Stimulated activated CD4-positive, alpha-beta T cell treated with anti-CD3 and anti-CD28 coated beads, TNF-alpha, amount 100 ng/mL, for 4 hours (primary cell): ENCODE results near the gene MRPS7.
"Not testable (repeated sequence)": the region's sequence is repeated elsewhere in the genome, so short reads cannot be mapped to it uniquely, and the experiment has no call there.

Experiments
- DNase-seq, 3 experiments: peaks; one replicate each; pipeline ENCODE4 v3.0.0-alpha.2; 2020; ENCODE audit warnings: low read depth in 3 of 3

MRPS7 gene

DNA sequence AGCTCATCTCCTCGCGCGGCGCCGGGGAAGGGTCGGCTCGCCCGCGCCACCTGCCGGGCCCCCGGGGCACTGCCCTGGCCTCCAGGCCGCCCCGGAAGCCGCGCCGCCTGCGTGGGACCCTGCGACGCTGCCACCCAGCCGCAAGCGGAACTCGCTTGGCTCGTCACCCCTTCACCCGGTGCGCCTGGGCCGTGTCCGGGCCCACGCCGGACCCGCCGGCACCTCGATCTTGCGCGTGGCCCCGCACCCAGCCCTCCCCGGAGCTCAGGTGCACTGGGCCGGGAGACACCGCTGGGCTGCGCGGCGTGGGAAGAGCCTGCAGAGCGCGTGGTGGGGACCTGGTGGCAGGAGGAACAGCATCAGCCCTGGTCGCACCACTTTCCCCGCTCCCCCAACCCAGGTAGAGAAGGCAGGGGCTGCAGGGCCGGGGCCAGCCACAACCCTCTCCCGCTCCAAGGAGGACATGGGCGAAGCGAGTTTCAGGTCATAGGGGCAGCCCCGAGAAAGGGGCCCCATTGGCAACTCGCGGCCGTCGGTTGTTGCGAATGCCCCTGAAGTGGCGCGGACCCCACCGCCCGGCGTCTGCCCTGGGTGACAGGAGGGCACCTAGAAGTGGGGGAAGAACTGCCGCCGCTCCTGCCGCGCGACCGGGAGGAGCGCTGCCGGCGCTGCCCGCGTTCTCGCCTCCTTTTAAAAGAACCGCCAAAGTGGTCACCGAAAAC is 9.7 kb downstream of the MRPS7 start:
- DNase-seq = peak; percentile 77 to 81 (median 79)

DNA sequence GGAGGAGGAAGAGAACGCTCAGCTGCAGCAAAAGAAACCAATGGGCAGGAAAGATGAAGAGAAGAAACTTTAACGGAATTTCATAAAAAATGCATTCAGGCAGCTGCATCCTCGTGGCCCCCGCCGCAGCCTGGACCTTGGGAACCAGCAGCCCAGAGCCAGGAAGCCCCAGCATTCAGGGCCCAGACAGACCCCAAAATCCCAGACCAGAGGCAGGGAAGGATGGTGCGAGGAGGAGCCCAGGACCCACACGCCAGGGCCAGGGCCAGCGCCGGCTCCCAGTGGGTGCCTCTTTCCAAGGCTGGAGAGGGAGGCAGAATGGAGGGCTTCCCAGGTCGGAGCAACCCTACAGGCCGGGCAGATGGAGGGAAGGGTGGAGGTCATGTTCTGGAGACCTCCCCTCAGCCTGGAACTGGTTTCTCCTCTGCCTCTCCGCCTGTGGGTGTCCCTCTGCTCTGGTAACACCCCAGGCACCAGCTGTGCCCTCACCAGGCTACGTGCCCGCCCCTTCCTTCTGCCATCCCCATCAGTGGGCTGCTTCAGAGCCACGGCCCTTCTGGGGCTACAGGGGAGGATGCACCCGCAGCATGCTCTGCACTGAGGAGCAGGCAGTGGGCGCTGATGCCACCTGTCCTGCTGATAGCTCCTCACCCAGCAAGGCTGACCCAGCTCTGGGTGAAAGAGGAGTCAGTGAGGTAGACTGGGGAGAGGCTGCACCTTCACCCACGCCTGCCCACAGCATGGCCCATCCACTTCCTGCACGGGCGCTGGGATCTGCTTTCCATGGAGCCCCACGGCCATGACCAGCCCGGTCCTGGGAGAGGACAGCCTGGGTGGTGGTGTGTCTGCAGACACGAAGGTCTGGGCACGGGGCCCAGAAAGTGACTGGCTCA is 10.5 kb downstream of the MRPS7 start:
- DNase-seq = no peak

DNA sequence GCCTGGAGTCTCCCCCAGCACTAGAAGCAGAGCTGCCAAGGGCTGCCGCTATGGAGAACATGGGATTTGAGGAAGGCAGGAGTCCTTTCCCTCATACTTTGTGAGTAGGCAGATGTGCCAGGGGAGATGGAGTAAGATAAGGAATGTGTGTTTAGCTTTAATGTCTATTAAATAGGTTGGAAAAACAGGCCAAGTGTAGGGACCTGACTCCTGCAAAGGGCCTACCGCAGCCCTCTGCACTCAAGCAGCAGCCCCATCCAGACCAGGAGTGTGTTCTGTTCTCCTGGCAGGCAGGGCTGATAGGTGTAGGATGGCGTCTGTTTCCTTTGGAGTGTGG is 11.1 kb downstream of the MRPS7 start:
- DNase-seq = no peak

DNA sequence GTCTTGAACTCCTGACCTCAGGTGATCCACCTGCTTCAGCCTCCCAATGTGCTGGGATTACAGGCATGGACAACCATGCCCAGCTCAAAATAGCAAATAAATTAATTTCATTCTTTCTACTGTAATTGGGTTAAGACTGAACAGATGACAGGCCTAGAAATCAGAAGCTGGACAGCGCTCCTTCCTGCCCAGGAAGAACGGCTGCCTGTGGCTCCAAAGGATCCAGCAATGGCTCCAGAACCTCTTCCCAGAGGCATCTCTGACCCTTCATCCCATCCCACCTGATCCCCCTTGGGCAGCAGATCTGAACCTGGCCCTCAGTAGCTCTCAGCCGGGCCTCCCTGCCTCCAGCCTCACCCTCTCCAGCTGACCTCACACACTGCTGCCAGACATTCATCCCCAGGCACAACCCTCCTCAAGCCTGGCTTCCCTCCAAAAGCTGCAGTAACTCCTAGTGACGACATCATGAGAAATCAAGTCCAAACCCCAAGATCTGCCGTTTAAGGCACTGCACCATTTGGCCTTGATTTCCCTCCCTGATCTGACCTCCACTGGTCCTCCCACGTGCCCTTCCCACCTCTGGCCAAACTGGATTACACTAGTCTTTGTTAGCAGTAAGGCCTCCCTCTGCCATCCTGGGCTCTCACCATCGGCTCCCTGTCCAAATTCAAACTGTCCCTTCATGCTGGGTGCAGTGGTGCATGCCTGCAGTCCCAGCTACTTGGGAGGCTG is 12.5 kb downstream of the MRPS7 start:
- DNase-seq = no peak

DNA sequence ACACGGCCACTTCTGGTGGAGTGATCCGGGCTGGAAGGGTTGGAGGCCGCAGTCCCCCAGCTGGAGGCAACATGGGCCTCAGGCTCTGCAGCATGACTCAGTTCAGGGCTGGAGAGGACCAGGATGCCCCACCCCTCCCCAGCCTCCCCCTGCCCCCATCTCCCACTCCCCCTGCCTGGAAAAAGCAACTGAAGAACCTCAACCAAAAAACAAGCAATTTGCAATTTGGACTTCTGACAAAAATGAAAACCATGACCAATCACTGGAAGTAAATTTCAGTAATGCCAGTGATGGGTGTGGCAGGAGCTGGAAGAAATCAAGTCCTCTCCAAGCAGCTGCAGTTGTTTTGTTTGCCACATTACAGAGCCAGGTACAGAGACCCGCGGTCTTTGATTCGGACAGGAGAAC is 16.0 kb downstream of the MRPS7 start:
- no peak for DNase-seq

DNA sequence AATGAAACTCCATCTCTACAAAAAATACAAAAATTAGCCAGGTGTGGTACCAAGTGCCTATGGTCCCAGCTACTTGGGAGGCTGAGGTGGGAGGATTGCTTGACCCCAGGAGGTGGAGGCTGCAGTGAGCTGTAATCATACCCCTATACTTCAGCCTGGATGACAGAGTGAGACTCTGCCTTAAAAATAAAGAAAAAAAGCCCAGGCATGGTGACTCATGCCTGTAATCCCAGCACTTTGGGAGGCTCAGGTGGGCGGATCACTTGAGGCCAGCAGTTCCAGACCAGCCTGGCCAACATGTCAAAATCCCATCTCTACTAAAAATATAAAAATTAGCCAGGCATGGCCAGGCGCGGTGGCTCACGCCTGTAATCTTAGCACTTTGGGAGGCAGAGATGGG is 18.5 kb downstream of the MRPS7 start:
- DNase-seq = not testable (repeated sequence)

DNA sequence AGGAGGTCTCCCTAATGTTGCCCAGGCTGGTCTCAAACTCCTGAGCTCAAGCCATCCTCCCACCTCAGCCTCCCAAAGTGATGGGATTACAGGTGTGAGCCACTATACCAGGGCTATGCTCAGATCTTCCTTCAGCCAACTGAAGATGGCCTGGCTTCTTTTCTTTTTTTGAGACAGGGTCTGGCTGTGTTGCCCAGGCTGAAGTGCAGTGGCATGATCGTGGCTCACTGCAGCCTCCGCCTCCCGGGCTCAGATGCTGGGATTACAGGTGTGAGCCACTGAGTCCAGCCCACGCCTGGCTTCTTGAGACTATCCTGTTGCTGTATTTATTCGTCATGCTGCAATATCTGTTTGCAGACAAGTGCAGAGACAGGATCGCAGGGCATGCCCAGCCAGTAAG is 23.4 kb downstream of the MRPS7 start:
- DNase-seq = no peak

DNA sequence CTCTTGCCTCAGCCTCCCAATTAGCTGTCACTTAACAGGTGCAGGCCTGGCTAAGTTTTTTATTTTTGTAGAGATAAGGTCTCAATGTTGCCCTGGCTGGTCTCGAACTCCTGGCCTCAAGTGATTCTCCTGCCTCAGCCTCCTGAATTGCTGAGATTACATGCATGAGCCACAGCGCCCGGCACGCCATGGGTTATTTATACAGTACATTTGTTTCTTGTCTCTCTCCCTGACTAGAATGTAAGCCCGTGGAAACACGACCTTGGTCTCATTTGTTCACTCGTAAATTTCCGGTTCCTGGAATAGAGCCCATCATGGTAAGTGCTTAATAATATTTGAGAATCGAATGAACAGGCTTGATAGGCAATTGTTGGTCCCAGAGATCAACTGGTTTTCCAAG is 25.5 kb downstream of the MRPS7 start:
- DNase-seq = no peak

DNA sequence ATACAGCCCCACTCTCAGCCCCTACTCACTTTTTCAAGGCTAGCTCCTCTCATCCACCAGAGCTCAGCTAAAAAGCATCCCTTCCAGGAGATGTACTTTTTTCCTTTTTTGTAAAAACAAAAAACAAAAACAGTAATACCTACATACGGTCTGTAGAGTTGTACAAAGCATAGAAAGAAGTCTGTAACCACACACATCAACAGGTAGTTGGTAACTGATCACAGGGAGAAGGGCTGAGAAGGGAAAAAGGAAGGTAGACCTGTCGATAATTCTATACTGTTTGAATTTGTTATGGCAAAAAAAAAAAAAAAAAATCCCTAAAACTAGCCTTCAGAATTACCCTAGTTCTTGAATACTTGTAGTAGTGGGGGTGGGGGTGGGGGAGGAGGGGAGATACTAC is 26.7 kb downstream of the MRPS7 start:
- no peak for DNase-seq

DNA sequence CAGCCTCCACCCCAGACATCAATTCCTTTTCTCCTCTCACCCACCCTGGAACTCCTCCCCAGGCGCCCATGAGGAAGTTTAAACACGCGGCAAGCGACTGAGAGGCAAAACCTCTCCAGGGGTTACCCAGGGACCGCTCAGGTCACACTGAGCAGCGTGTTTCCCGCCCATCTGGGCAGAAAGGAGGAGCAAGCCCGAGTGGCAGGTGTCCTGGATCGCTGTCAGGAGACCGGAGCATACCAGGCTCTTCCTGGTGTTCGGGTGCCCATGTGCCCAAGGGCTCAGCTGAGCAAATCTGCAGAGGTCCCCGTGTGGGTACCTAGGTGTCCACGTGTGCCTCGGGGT is 27.1 kb downstream of the MRPS7 start:
- peak in 1 of 3 experiments; percentile 26 for DNase-seq

DNA sequence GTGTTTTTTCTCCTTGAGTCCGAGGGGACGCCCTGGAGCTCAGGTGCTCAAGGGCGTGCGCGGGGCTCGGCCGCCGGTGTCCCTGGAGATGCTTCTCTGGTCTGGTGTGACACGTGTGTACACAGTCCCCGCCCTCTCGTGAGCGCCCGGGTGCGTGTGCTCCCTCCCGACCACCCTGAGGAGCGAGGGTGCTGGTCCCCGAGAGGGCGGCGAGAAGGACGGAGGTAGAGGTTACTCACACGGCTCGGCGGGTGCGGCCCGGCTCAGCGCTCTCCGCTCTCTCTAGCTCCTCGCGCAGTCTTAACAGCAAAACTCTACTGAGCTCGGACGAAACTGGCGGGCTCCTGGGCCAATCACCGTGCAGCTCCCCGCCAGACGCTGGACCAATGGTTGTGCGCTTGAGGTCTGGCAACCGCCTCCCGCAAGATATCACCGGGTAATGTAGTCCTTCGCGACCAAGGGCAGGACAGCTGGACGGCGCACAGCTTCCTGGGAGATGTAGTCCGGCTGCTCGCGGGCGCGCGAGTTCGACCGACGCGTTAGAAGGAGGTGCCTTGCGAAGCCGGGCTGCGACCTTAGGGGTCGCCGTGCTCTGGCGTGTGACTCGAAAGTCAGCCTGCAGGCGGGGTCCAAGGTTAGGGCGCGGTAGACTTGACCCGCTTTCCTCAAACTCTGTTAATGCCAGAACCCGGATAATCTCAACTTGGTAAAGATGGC is 27.6 kb downstream of the MRPS7 start, which contains the start of gene SLC25A19:
Gene SLC25A19 (minus strand): TSS at position 319 of the 717 bp plus-strand sequence. CDS start 2,669 bp downstream, outside the sequence.
- peak; percentile 80 to 93 (median 91) for DNase-seq

DNA sequence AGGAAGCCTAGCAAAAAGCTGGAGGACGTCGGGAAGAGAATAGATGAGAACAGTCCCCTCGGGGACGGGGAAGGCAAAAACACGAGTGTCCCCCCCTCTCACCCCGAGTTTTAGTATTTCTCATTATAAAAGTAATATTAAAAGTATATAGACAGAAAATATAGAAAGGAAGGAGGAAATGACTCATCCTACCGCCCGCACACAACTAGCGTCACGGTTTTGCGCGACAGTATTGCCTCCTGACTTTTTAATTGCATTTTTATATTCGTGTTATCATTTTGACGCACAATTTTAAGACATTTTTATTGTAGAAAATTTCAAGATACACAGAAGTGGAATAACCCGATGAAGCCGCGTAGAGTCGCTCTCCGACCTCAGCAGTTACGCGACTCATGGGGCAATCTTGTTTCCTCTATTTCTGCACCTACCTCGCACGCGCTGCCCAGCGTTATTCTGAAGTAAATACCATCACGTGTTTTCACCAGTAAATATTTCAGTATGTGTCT is 28.2 kb downstream of the MRPS7 start:
- peak in 2 of 3 experiments; percentile 43 to 57 for DNase-seq

DNA sequence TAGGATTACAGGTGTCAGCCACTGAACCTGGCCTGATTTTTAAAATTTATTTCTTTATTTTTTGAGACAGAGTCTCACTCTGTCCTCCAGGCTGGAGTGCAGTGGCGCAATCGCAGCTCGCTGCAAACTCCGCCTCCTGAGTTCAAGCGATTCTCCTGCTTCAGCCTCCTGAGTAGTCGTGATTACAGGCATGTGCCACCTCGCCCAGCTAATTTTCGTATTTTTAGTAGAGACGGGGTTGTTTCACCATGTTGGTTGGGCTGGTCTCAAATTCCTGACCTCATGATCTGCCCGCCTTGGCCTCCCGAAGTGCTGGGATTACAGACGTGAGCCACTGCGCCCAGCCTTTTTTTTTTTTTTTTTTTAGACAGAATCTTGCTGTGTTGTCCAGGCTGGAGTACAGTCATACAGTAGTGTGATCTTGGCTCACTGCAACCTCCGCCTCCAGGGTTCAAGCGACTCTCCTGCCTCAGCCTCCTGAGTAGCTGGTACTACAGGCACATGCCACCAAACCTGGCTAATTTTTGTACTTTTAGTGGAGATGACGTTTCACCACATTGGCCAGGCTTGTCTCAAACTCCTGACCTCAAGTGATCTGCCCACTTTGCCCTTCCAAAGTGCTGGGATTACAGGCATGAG is 31.2 kb downstream of the MRPS7 start:
- not testable (repeated sequence) for DNase-seq

DNA sequence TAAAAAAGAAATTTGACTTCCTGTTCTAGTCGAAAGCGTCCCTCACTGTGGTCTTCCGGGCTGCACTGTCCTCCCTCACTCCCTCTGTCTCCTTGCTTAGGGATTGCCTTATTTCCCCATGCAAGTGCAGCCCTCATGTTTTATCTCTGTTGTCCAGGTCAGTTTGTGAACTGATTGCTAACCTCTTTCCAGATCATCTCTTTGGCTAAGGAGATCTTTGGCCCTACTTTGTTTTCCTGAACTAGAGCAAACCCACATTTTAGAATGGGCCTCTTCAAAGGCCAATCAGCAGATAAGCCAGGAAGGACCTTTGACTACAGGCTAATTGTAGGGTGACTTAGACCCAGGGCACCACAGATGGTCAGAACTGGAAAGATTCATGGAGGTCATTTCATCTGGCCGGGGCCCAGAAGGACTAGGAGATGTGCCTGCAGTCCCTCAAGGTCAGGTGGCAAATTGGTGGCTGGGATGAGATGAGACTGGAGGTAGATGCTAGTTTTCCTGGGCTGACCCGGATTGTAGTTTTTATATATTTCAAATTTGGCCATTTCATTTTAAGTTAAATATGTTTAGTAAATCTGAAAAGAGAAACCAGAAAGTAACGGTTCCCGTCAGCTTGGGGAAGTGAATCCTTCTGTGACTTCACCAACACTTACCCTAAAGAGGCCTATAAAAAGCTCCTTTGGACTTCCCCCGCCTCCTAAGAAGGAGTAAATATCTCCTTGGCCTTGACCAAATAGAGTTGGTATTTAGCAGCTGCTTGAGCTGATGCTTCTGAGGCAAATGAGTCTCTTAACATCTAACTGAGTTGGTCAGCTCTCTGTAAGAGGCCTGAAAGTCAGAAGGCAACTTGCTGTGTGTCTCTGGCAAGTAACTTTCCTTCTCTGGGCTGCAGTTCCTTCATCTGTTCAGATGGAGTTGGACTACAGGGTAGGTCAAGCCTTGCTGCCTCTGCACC is 33.8 kb downstream of the MRPS7 start:
- no peak for DNase-seq

DNA sequence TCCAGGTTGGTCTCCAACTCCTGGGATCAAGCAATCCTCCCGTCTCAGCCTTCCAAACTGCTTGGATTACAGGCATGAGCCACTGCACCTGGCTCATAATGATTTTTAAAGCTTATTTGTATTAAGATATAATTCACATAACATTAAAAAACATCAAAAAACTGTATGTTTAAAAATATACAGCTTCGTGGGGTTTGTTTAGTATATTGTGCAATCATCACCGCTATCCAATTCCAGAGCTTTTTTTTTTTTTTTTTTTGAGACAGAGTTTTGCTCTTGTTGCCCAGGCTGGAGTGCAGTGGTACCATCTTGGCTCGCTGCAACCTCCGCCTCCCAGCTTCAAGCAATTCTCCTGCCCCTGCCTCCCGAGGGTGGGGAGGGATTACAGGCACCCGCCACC is 38.6 kb downstream of the MRPS7 start:
- no peak for DNase-seq

DNA sequence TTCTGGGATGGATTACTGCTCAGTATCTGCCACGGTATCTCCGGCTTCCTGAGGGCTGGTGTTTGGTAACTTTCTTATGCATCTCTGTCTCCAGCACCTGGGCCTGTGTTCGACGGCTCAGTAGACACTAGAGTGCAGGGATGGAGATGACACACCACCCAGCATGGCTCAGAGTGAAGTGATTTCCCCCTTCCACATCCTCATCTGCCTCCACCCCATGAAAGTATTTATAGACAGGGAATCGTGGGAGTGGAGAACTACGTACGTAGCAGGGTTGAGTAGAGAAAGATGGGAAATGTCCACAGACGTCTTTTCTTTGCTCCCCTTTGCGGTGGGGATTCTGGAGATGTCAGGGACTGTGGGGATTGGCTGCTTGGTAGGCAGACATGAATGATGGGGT is 39.4 kb downstream of the MRPS7 start:
- DNase-seq = no peak

DNA sequence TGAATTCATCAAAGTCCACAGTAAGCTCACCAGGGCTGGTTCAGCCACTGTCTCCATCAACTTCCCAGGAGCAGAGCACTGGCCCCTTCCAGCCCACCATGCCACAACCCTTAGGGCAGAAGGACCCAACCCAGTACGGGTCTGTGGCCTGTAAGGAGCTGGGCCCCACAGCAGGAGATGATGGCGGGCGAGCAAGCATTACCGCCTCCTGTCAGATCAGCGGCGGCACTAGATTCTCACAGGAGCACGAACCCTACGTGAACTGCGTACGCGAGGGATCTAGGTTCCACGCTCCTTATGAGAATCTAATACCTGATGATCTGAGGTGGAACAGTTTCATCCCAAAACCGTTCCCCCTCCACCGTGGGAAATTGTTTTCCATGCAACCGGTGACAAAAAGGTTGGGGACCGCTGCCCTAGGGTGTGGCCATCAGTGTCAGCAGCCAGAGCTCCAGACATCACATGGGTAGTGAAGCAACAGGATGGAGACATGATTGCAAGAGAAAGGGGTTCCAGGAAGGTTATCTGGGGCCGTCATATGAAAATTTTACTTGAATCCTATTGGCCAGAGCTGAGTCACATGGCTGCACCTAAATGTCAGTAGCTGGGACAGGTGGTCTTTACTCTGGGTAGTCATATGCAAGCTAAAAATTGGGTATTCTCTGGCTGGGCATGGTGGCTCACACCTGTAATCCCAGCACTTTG is 40.0 kb downstream of the MRPS7 start:
- no peak for DNase-seq

DNA sequence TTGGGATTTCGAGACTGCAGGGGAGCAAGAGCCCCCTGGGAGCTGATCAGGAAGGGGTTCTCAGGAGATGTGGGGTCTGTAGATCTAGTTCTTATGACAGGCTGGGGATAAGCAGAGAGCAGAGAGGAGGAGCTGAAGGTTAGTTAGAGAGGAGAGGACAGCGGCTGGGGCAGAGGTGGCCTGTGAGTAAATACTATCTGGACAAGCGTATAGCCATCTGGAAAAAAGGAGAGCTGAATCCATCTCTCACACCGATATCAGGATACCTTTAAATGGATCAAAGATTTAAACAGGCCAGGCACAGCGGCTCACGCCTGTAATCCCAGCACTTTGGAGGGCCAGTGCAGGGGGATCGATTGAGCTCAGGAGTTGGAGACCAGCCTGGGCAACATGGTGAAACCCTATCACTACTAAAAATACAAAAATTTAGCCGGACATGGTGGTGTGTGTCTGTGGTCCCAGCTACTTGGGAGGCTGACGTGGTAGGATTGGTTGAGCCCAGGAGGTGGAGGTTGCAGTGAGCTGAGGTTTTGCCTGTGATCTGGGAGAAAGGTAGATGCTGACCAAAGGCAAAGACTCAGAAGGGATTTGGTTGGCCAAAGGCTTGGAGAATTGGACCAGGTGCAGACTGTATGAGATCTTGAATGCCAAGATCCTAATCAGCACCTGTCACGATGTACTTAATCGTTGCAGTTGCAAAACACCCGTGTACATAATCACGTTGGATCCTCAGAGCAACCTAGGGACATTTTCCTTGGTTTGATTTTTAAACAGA is 46.5 kb downstream of the MRPS7 start:
- no peak for DNase-seq
